LNCAP (cell line): ENCODE results near the gene TNIK.

Experiments used
- TF ChIP-seq, protein P1 (sequence below): fragments of 450-650 bp; IDR thresholded peaks from 2 replicates; pipeline ENCODE4 v1.5.1; 2017; ENCODE audit warnings: mild to moderate bottlenecking

TNIK gene

DNA sequence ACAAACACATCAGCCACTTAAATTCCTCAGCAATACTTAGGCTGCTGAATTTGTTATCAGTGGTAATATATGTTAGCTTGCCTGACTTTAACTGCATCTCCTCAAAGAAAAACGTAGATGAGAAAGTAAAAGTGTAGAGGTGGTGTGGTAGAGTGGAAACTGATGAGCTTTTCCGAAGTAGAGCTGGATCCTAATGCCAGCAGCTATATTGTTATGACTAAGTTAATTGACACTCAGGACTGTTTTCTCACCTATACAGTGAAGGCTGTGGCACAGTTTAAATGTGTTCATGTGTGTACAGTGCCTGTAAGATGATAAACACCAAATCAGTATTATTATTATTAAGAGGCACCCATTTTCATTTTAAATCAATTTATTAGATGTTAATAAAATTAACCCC lies 174.9 kb downstream of the TNIK start:
- TF ChIP-seq, protein P1, sequence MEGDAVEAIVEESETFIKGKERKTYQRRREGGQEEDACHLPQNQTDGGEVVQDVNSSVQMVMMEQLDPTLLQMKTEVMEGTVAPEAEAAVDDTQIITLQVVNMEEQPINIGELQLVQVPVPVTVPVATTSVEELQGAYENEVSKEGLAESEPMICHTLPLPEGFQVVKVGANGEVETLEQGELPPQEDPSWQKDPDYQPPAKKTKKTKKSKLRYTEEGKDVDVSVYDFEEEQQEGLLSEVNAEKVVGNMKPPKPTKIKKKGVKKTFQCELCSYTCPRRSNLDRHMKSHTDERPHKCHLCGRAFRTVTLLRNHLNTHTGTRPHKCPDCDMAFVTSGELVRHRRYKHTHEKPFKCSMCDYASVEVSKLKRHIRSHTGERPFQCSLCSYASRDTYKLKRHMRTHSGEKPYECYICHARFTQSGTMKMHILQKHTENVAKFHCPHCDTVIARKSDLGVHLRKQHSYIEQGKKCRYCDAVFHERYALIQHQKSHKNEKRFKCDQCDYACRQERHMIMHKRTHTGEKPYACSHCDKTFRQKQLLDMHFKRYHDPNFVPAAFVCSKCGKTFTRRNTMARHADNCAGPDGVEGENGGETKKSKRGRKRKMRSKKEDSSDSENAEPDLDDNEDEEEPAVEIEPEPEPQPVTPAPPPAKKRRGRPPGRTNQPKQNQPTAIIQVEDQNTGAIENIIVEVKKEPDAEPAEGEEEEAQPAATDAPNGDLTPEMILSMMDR: no peak

DNA sequence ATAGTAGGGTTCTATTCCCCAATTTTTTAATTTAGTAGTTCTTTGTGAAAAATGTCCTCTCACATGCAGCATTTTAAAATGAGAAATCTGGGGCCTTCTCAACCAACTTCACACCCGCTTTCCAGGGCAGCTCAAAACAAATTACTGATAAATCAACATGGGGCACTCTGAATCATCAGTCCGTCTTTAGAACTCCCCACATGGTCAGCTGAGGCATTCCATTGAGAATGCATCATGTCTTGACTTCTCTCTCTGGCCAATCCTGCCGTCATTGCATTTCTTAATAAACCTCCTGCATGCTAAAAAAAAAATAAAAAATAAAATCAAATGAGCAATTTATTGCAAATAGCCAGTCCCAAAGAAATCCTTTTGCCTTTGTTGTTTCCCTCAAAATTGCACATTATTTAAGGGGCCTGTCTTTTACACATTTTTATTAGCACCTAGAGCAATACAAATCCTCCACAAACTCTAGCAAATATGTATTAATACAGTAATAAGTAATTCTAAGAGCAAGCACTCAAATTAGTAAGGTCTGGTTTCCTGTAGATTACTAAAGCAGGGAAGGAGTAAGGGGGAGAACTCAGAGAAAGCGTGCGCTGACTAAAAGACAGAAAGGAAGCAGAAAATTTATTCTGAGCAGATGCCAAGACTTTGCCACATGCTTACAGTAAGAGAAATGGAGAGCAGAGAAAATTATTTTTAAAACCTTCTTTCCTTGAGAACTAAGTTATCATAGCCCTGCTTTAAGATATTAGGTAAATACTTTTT lies 175.7 kb downstream of the TNIK start:
- TF ChIP-seq, protein P1: no peak

DNA sequence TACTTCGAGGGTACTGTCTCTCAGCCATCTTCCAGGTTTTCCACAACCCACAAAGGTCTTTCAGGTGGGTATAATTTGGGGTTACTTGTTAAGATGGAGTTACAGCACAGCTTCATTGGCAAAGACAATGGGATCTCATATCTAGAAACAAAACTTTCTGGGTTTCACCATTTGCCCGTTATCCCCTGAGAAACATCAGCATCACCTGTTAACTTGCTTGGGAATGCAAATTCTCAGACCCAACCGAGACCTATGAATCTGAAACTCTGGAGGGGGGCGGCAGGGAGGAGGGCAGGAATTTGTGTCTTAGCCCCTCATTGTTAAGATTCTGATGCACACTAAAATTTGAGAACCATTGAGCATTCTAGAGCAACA lies 176.4 kb downstream of the TNIK start:
- TF ChIP-seq, protein P1: no peak

DNA sequence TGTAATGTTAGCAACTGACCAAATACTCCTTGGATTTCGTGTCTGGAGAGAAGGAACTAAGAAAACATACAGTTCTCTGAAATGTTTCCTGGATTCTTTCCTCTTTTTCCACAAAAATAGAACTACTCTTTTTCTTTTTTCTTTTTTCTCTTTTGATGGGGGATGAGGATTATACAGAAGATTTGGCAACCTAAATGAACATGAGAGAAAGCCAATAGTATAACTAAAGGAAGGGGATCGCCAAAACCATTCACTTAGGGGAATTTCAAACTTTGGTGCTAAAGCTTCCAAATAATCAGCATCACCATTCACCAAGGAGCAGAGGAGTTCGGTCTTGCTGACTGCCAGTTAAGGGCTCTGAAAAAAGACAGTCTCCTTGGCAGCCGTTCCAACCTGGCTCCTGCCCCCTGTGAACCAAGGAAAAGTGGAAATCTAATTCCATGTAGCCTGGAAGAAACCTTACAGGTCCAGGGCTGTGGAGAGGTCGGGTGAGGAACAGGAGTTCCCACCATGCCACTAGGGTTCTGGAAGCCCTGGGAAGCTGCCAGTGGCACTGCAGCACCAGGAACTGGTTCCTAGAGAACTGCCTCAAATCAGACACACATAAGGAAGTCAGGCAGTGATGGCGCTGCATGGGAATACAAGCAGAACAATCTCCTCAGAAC lies 176.9 kb downstream of the TNIK start:
- TF ChIP-seq, protein P1: no peak

DNA sequence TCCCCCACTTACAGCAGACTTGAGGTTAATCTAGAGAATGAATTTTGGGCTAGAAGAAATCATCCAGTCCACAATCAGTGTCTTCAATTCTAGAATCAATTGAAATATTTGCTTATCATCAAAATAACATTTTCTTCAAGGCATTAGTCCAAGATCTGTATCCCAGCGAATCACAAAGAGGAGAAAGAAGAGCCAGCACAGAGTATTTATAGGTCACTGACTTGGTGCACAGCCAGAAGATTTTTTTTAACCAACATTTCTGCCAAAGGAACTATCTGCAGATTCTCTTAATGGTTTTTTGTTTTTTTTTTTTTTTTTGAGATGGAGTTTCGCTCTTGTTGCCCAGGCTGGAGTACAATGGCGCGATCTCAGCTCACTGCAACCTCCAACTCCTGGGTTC lies 178.2 kb downstream of the TNIK start:
- TF ChIP-seq, protein P1: no peak

DNA sequence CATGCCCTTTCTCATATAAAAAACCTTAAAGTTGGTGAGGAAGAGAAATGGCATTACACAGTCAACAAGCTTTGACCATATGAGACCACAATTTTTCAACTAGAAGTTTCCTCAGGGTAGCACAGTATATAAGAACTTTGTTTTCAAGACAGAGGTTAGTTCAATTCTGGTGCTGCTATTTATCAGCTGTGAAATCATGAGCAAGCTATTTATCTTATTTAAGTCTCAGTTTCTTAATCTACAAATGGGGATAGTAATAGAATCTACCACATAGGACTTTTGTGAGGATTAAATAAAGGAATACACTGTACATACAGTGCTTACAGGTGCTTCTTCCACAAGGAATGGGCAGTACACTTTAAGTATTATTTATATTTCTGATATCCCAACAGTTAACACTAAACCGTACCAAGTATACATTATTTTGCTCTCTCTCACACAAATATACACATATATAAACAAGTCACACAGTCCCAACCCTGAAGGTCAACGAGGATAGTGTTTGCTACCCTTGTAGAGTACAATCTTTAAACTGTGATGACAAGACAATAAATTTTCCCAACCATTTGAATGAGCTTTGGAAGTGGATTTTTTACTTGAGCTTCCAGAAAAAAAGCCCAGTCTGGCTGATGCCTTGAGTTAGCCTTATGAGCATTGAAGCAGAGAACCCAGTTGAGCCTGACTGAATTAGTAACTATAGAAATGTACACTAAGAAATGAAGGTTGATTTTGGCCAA lies 178.8 kb downstream of the TNIK start:
- TF ChIP-seq, protein P1: no peak

DNA sequence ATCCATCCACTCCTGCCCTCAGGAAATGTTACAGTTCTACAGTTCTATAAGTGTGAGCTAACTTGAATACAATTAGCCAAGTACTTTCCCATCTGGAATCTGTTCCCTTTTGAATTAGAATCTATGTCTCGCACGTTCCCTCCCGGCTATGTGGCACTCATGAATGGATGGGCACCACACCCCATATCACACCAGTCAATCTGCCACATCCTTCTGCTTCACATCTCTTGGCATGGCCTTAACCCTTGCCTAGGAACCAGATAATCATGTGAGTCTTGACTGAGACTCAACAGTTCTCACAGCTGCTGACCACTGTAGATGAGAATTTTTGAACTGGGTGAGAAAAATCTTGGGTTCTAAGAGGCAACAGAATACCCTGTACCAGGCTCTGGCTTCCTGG lies 180.2 kb downstream of the TNIK start:
- TF ChIP-seq, protein P1: no peak
